ENCODE measurements around the gene ANKRD13A.

- no peak for TF ChIP-seq GATA3 (IDR thresholded peaks at IDR 0.05; ENCODE audit: low read depth, low read length)
- no peak for TF ChIP-seq GATA2 (IDR thresholded peaks at IDR 0.05; ENCODE audit: low read depth, low read length)
These were observed 80.5 kb downstream of the ANKRD13A start for GRCh38 chr12:110079477-110080400.

Data from SH-SY5Y (cell line).